NCI-H1105 treated with DMSO at 0.1 percent for 48 hours (cell line): ENCODE data around the gene HOXA6.

Experiments used
- DNase-seq: peaks from one replicate; lab custom pipeline; 2025; lab: John Stamatoyannopoulos, UW

HOXA6 gene

GRCh38 chr7:27172823-27173510, 25.4 kb upstream of the HOXA6 start:
- DNase-seq = peak; percentile 57

- DNase-seq = peak; percentile 41
Measured at GRCh38 chr7:27172315-27172774, 24.8 kb upstream of the HOXA6 start.

DNA sequence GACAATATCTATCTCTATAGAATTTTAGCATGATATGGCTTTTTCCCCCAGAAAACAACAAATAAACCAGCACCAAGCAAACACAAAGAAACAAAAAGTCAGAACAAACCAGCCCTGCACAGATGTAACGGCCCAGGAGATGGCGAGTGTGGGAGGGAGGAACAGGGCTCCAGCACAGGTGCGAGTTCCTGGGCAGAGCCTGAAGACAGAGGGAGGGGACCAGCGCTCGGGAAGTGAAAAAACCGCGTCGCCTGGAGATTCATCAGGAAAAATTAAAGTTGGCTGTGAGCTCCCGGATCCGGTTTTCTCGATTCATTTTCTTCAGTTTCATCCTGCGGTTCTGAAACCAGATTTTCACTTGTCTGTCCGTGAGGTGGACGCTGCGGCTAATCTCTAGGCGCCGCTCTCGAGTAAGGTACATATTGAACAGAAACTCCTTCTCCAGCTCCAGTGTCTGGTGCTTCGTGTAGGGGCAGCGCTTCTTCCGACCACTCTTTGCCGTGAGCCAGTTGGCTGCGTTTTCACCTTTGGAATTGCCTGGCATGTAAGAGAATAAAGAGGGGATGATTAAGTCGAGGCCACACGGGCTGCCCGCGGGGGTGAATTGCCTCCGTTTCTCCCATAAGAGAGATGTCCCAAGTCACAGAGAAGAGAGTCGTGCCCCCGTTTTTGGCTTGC, 24.2 kb upstream of the HOXA6 start:
- peak; percentile 51 for DNase-seq

GRCh38 chr7:27171325-27171636, 23.7 kb upstream of the HOXA6 start:
- DNase-seq = peak; percentile 37

DNA sequence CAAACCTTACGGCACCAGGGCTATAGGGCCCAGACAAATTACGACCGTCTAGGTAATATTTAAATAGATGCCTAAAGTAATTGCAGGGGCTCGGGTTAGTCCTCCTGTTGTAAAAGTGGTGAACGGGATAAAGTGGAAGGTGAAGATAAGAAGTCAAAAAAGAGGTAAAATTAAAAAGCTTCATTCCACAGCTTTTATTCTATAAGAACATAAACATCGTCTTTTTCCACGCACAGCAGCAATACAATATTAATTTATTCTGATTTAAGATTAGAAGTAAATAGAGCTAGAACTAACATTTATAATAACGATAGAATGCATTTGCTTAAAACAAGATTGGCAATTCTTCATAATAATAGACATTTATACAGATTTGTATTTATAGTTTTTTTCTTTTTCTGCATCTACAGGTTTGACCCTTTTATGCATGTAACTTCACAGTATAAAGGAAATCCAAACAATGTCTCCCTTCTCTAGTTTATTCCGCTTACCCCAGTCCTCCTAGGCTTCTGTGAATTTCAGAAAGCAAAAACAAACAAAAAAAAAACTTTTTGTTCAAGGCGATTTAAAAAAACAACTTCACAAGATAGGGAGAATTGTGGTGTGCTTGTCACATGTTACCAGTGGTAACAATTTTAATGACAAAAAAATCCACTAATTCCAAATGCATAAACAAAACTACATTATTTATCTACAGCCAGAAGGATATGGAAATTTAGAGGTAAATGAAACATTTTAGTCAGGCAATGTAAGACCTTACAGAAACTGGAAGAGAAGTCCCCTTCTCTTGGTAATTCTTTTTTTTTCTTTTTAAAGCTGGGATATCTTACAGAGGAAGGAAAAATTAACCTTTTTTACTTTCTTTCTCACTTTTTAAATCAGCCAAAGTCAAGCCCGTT, 23.1 kb upstream of the HOXA6 start:
- DNase-seq = peak; percentile 59

GRCh38 chr7:27169658-27170425, 22.3 kb upstream of the HOXA6 start:
- peak; percentile 75 for DNase-seq

GRCh38 chr7:27168265-27168947, 20.8 kb upstream of the HOXA6 start:
- peak; percentile 50 for DNase-seq

DNA sequence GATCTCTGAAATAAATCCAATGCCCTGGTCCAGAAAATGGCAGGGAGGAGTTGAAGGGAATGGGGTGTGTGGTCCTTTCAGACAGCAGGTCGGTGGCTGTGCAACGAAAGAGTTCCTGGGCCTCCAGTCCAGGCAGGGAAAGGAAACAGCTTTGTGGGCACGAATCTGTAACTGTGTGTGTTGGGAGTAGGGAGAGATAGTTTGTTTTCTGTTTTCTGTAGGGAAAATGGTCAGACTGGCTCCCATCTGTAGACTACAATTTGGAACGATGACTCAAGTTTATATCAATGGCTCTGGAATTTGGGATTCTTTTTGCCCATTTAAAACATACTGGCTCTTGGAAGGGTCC, 20.3 kb upstream of the HOXA6 start:
- DNase-seq = peak; percentile 45

- DNase-seq = peak; percentile 37
Measured at GRCh38 chr7:27166531-27167505, 19.2 kb upstream of the HOXA6 start.

GRCh38 chr7:27165996-27166530, 18.5 kb upstream of the HOXA6 start:
- DNase-seq = no peak

- peak; percentile 78 for DNase-seq
Measured at GRCh38 chr7:27165089-27165995, 17.8 kb upstream of the HOXA6 start, which contains the start of gene HOXA9. Gene HOXA9 (minus strand): TSS chr7:27165537. CDS start chr7:27165457, 80 bp downstream.

DNA sequence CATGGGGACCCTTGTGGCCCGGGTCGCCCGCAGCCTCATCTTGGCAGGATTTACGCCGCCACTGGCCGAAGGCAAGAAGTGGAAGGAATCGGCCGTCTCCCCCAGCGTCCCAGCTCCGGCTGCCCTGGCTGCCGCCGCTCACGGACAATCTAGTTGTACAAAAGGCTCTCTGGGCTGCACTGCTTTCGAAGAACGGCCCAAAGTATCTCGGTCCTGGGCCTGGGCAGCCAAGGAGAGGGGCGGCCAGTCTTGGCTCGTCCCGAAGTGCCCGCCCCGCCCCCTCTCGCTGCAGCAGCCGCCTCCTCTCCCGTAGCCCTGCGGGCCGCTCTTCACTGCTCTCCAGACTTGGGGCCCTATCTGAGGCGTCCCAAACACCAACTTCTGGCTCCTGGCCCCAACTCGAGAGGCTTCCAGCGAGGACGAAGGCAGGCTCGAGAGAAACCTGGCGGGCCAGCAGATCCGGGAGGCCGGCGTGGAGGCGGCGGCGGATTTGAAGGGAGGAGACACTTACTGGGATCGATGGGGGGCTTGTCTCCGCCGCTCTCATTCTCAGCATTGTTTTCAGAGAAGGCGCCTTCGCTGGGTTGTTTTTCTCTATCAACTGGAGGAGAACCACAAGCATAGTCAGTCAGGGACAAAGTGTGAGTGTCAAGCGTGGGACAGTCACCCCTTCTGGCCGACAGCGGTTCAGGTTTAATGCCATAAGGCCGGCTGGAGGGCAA, 17.0 kb upstream of the HOXA6 start:
- no peak for DNase-seq

GRCh38 chr7:27164045-27164366, 16.4 kb upstream of the HOXA6 start:
- no peak for DNase-seq

DNA sequence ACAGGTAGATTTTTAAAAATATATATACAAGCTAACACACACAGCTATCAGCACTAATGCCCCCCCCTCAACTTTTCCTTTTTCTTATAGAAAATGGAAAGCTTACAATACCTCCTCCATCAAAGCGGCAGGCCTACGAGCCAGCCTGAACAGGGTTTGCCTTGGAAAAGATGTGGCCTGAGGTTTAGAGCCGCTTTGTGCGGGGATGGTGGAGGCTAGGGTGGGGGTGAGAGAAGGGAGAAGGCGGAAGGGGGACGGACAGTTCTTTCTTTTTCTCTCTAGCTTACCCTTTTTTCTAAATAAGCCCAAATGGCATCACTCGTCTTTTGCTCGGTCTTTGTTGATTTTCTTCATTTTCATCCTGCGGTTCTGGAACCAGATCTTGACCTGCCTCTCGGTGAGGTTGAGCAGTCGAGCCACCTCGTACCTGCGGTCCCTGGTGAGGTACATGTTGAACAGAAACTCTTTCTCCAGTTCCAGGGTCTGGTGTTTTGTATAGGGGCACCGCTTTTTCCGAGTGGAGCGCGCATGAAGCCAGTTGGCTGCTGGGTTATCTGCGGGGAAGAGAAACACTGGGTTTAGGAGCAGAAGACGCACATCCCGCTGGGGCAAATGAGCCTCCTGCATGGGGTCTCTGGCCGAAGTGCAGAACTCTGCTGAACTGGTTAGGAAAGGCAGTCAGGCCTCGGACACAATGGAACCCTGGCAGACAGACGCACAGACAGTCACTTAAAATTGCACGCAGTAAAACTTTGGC, 15.9 kb upstream of the HOXA6 start:
- no peak for DNase-seq

- peak; percentile 4 for DNase-seq
Measured at GRCh38 chr7:27162561-27163287, 15.2 kb upstream of the HOXA6 start.

DNA sequence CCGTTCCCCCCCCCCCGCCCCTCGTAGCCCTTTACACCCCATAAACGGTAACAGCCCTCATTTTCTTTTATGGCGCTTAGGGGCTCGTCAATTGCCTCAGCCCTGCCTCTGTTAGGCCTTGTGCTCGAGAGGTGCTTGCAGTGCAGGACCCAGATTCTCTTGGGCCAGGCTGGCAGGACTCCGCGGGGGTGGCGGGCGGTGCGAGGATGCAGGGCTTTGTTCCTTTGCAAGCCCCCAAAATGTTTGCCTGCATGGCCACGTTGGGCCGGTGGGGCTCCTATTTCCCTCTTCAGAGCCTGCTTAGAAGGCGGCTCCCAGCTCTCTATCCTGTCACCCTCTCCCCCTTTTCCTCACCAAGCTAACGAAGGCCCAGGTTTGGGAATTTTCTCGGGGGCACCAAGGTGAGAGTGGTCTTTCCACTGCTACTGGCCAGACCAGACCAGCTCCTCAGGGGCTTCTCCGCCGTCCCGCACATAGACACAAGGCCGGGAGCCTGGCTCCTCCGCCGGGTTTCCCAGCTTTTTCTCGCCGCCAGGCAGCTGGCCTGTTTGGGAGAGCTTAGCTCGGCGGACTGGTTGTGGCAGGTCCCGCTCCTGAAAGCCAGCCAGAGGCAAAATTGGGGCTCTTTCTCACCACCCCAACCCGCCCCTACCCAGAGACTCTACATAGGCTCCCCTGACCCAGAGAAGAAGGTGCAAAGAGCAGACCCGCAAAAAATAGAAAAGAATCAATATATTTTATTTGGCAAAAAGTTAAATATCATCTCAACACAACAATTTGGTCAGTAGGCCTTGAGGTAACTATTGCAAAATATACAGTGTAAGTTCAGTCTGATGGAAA, 14.4 kb upstream of the HOXA6 start:
- no peak for DNase-seq
